Astrocyte of the cerebellum (primary cell): ENCODE measurements around the gene RFTN1.

ENCODE experiments used
- DNase-seq: peaks from one replicate; pipeline ENCODE4 v3.0.0-alpha.2; 2011; ENCODE audit warnings: low read depth
- H3K4me3 ChIP-seq: 2 replicates; pipeline ENCODE4 v1.5.1; 2011; ENCODE audit warnings: mild to moderate bottlenecking, low read depth, low read length, moderate library complexity
- in situ Hi-C: cut with HindIII; loops from 2 replicates; pipeline ENCODE4 v1.10.0; 2017; ENCODE audit warnings: low sequenced_read_pairs
- TF ChIP-seq, protein P1 (sequence below): IDR thresholded peaks from 2 replicates; pipeline ENCODE4 v1.5.1; 2012; ENCODE audit warnings: low read length, low read depth, moderate library complexity, mild to moderate bottlenecking; ENCODE audit errors: missing control alignments

The RFTN1 gene

GRCh38 chr3:16383864-16384263 lies 129.6 kb downstream of the RFTN1 start:
- no peak overlapping the region for H3K4me3 ChIP-seq
- TF ChIP-seq, protein P1, sequence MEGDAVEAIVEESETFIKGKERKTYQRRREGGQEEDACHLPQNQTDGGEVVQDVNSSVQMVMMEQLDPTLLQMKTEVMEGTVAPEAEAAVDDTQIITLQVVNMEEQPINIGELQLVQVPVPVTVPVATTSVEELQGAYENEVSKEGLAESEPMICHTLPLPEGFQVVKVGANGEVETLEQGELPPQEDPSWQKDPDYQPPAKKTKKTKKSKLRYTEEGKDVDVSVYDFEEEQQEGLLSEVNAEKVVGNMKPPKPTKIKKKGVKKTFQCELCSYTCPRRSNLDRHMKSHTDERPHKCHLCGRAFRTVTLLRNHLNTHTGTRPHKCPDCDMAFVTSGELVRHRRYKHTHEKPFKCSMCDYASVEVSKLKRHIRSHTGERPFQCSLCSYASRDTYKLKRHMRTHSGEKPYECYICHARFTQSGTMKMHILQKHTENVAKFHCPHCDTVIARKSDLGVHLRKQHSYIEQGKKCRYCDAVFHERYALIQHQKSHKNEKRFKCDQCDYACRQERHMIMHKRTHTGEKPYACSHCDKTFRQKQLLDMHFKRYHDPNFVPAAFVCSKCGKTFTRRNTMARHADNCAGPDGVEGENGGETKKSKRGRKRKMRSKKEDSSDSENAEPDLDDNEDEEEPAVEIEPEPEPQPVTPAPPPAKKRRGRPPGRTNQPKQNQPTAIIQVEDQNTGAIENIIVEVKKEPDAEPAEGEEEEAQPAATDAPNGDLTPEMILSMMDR = no peak
- no peak for DNase-seq
- in situ Hi-C loops = no loop called here

DNA sequence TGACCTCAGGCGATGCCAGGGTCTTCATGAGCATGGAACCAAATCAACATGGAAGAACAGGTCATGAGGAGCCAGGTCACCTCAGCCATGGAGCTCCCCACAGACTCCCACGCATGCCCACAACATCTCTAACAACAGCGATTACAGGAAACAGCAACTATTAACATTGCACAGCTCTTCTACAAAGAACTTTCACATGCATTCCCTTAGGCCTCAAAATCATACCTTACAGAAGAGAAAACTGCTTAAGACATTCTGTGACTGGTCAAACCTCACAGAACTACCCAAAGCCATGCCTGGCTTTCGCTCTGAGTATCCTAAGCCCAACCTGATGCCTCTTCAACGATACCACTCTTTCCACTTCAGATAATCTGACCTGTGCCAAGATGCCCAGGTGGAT lies 130.7 kb downstream of the RFTN1 start:
- in situ Hi-C loops = no loop called here
- TF ChIP-seq, protein P1 = no peak
- no peak for DNase-seq
- H3K4me3 ChIP-seq = no peak overlapping the region

- no peak for DNase-seq
- in situ Hi-C loops = no loop called here
- TF ChIP-seq, protein P1 = no peak
- no peak overlapping the region for H3K4me3 ChIP-seq
Measured at GRCh38 chr3:16381426-16381825, 132.1 kb downstream of the RFTN1 start.

- in situ Hi-C loops = no loop called here
- DNase-seq = no peak
- H3K4me3 ChIP-seq = no peak overlapping the region
- TF ChIP-seq, protein P1 = no peak
Measured at GRCh38 chr3:16380421-16380820, 133.1 kb downstream of the RFTN1 start.

- H3K4me3 ChIP-seq = no peak overlapping the region
- TF ChIP-seq, protein P1 = no peak
- in situ Hi-C loops = no loop called here
- DNase-seq = no peak
Measured at GRCh38 chr3:16379838-16380237, 133.7 kb downstream of the RFTN1 start.

DNA sequence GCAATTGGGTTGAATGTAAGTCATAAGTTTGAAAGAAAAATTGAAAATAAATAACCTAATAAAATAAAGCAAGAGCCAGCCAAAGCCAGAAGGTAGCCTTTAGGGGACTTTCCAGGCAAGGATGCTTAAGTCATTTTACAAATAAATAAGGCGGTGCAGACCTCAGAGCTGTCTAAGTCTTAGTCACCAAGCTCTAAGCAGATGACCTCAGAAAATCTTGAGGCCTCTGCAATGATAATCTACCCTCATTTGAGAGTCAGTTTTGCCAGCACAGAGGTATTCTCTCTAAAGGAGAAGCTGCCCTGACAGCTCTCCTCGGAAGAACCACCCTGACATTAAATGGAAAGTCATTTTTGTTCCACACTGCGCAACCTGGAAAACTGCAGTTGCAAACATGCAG lies 134.6 kb downstream of the RFTN1 start:
- in situ Hi-C loops = no loop called here
- TF ChIP-seq, protein P1 = no peak
- H3K4me3 ChIP-seq = no peak overlapping the region
- DNase-seq = no peak

GRCh38 chr3:16378415-16378814 lies 135.1 kb downstream of the RFTN1 start:
- TF ChIP-seq, protein P1 = no peak
- no peak overlapping the region for H3K4me3 ChIP-seq
- in situ Hi-C loops = no loop called here
- no peak for DNase-seq
